GM23338 (cell line): ENCODE results near the gene ITGAV. TPM values are rescaled to one million over a fixed set of nuclear protein-coding genes. Genes with fewer than 3 reads are reported as not detected.

Experiments used
- ATAC-seq: fragments of 200-7000 bp; cut with Tn5 transposase; 3 replicates; pipeline ENCODE4 v1.9.1; 2020
- DNase-seq: peaks from one replicate; pipeline ENCODE4 v3.0.0-alpha.2; 2015; ENCODE audit warnings: low spot score
- H2AFZ ChIP-seq: fragments of 200-600 bp; sonication (generic); 2 replicates; pipeline ENCODE4 v1.8.0; 2016; ENCODE audit warnings: antibody characterized with exemption, mild to moderate bottlenecking, moderate library complexity
- H3F3A ChIP-seq: fragments of 200-600 bp; sonication (generic); replicated peaks from 2 replicates; pipeline ENCODE4 v1.8.0; 2017; ENCODE audit warnings: antibody characterized with exemption, mixed run types, low read depth
- H3K27ac ChIP-seq: fragments of 200-600 bp; sonication (generic); 2 replicates; pipeline ENCODE4 v1.6.1; 2016; ENCODE audit warnings: low read depth
- H3K27me3 ChIP-seq: fragments of 200-600 bp; sonication (generic); 2 replicates; pipeline ENCODE4 v1.8.0; 2016; ENCODE audit warnings: mild to moderate bottlenecking, mixed run types, moderate library complexity; ENCODE audit not compliant: insufficient read depth
- H3K36me3 ChIP-seq: fragments of 200-600 bp; sonication (generic); 2 replicates; pipeline ENCODE4 v1.8.0; 2016; ENCODE audit warnings: mild to moderate bottlenecking; ENCODE audit not compliant: insufficient read depth
- H3K4me1 ChIP-seq: fragments of 200-600 bp; sonication (generic); 2 replicates; pipeline ENCODE4 v1.8.0; 2016; ENCODE audit warnings: mild to moderate bottlenecking, moderate library complexity; ENCODE audit not compliant: insufficient read depth
- H3K4me2 ChIP-seq: fragments of 200-600 bp; sonication (generic); 2 replicates; pipeline ENCODE4 v1.7.1; 2017; ENCODE audit warnings: mixed run types
- H3K4me3 ChIP-seq: fragments of 200-600 bp; sonication (generic); 2 replicates; pipeline ENCODE4 v1.6.1; 2016; ENCODE audit warnings: mixed run types
- H3K79me2 ChIP-seq: fragments of 200-600 bp; sonication (generic); replicated peaks from 2 replicates; pipeline ENCODE4 v1.8.0; 2017; ENCODE audit warnings: mild to moderate bottlenecking; ENCODE audit not compliant: insufficient read depth
- H3K9me2 ChIP-seq: fragments of 200-600 bp; sonication (generic); 2 replicates; pipeline ENCODE4 v1.8.0; 2017; ENCODE audit not compliant: insufficient read depth
- H4K20me1 ChIP-seq: fragments of 200-600 bp; sonication (generic); replicated peaks from 2 replicates; pipeline ENCODE4 v1.8.0; 2017; ENCODE audit warnings: mild to moderate bottlenecking; ENCODE audit not compliant: insufficient read depth
- H3K27ac Mint-ChIP-seq: 2 replicates; pipeline ENCODE4 v1.8.0; 2020; ENCODE audit warnings: inconsistent platforms, mild to moderate bottlenecking, moderate library complexity, mixed read lengths
- H3K27me3 Mint-ChIP-seq: 3 replicates; pipeline ENCODE4 v1.8.0; 2022; ENCODE audit warnings: low read depth, mild to moderate bottlenecking, moderate library complexity, mixed read lengths, inconsistent platforms; ENCODE audit not compliant: insufficient read depth, poor library complexity
- H3K36me3 Mint-ChIP-seq: 3 replicates; pipeline ENCODE4 v1.8.0; 2021; ENCODE audit warnings: low read depth, mild to moderate bottlenecking, inconsistent platforms, moderate library complexity, mixed read lengths
- H3K4me1 Mint-ChIP-seq: 3 replicates; pipeline ENCODE4 v1.8.0; 2020; ENCODE audit warnings: mild to moderate bottlenecking, inconsistent platforms, mixed read lengths
- H3K4me3 Mint-ChIP-seq: 3 replicates; pipeline ENCODE4 v1.8.0; 2021; ENCODE audit warnings: moderate library complexity, mild to moderate bottlenecking, inconsistent platforms, mixed read lengths
- H3K9me3 Mint-ChIP-seq: 3 replicates; pipeline ENCODE4 v1.8.0; 2020; ENCODE audit warnings: moderate library complexity, mild to moderate bottlenecking, inconsistent platforms, mixed read lengths
- CREB1 ChIP-seq: fragments of 250-450 bp; sonication (Bioruptor Pico); IDR thresholded peaks from 2 replicates; pipeline ENCODE4 v1.5.0; 2020; ENCODE audit warnings: low read depth, mild to moderate bottlenecking, moderate library complexity
- EZH2 ChIP-seq: fragments of 200-600 bp; sonication (generic); IDR thresholded peaks from one replicate; pipeline ENCODE4 v1.8.0; 2017; ENCODE audit warnings: antibody characterized with exemption, mild to moderate bottlenecking, low read depth; ENCODE audit not compliant: unreplicated experiment
- ZNF114 ChIP-seq: fragments of 250-450 bp; sonication (Bioruptor Pico); IDR thresholded peaks from 2 replicates; pipeline ENCODE4 v1.5.0; 2020; ENCODE audit warnings: mild to moderate bottlenecking, moderate library complexity
- polyA plus RNA-seq: library from polyadenylated mRNA; unstranded; fragments of >200 nt; fragmentation: Nextera tagmentation; extraction: Ambion mirVana; gene quantifications from 2 replicates; pipeline ENCODE4 v1.2.1, GENCODE V29; 2016
- total RNA-seq: library from RNA; depleted of rRNA; stranded (reverse); fragments of >200 nt; shearing (Covaris generic); gene quantifications from 2 replicates; pipeline ENCODE4 v1.2.3, GENCODE V29; 2014
- TF ChIP-seq, protein P1 (sequence below), 2 experiments: fragments of 200-600 bp in 1 of 2; sonication (generic) in 1 of 2; conservative IDR thresholded peaks; 2 replicates each; pipeline versions ENCODE4 v1.5.1 to v1.6.1; 2016 to 2017; ENCODE audit warnings: antibody characterized with exemption in 2 of 2, low read depth in 2 of 2, mild to moderate bottlenecking in 2 of 2, moderate library complexity in 1 of 2
- TF ChIP-seq, protein P2 (sequence below): fragments of 250-450 bp; sonication (Bioruptor Pico); IDR thresholded peaks from 2 replicates; pipeline ENCODE4 v1.5.0; 2020; ENCODE audit warnings: mild to moderate bottlenecking, moderate library complexity

ITGAV gene
- total and polyA plus RNA-seq, 2 experiments from 2014 or later = 9.1 to 56.5 TPM

DNA sequence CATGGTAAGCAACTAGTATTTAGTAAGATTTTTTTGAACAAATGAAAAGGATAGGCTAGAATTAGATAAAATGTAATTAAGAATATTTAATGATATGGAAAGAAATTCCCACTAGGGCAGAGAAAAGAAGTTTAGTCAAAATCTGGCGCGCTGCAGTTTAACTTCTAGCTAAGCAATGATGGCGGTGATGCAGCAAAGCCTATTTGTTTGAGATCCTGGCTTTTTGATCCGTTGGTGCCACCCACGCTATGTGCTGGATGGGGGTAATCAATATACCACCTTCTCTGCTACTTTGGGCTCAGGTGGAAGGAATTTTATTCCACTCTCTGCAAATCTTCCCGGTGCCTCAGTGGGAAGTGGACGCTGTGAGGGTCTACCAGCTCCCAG is 103.6 kb downstream of the ITGAV start:
- Histone ChIP-seq H3K4me3 (peak overlapping the region; percentile 79), H3K4me1 (peaks cover 28% of the 10 kb centered on the region), H4K20me1 (no peaks in the 10 kb centered on the region), H3K4me2 (peak overlapping the region; percentile 76), H3K9me2 (peaks cover 11% of the 10 kb centered on the region; the same call in 1 of the 2 replicates), H2AFZ (peak overlapping the region; percentile 95), H3F3A (no peaks in the 10 kb centered on the region), H3K79me2 (peaks cover 31% of the 10 kb centered on the region), H3K36me3 (no peaks in the 10 kb centered on the region), H3K27ac (no peak overlapping the region), H3K27me3 (no peaks in the 10 kb centered on the region)
- DNase-seq (peak; percentile 35), ATAC-seq (no peak)
- Mint-ChIP-seq H3K27me3 (no peaks in the 10 kb centered on the region), H3K4me3 (peak overlapping the region; percentile 75), H3K4me1 (peaks cover 33% of the 10 kb centered on the region), H3K36me3 (no peaks in the 10 kb centered on the region; the same call in 2 of the 3 replicates), H3K27ac (no peak overlapping the region), H3K9me3 (peaks cover 2% of the 10 kb centered on the region; the same call in 1 of the 3 replicates)
- TF ChIP-seq EZH2 (no peak), ZNF114 (CRISPR knock-in tag) (no peak), CREB1 (CRISPR knock-in tag) (no peak)
- TF ChIP-seq, protein P1, sequence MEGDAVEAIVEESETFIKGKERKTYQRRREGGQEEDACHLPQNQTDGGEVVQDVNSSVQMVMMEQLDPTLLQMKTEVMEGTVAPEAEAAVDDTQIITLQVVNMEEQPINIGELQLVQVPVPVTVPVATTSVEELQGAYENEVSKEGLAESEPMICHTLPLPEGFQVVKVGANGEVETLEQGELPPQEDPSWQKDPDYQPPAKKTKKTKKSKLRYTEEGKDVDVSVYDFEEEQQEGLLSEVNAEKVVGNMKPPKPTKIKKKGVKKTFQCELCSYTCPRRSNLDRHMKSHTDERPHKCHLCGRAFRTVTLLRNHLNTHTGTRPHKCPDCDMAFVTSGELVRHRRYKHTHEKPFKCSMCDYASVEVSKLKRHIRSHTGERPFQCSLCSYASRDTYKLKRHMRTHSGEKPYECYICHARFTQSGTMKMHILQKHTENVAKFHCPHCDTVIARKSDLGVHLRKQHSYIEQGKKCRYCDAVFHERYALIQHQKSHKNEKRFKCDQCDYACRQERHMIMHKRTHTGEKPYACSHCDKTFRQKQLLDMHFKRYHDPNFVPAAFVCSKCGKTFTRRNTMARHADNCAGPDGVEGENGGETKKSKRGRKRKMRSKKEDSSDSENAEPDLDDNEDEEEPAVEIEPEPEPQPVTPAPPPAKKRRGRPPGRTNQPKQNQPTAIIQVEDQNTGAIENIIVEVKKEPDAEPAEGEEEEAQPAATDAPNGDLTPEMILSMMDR (conservative IDR thresholded peaks at IDR 0.05; ENCODE audit: low read depth in 2 of 2) = no peak
- TF ChIP-seq, protein P2, sequence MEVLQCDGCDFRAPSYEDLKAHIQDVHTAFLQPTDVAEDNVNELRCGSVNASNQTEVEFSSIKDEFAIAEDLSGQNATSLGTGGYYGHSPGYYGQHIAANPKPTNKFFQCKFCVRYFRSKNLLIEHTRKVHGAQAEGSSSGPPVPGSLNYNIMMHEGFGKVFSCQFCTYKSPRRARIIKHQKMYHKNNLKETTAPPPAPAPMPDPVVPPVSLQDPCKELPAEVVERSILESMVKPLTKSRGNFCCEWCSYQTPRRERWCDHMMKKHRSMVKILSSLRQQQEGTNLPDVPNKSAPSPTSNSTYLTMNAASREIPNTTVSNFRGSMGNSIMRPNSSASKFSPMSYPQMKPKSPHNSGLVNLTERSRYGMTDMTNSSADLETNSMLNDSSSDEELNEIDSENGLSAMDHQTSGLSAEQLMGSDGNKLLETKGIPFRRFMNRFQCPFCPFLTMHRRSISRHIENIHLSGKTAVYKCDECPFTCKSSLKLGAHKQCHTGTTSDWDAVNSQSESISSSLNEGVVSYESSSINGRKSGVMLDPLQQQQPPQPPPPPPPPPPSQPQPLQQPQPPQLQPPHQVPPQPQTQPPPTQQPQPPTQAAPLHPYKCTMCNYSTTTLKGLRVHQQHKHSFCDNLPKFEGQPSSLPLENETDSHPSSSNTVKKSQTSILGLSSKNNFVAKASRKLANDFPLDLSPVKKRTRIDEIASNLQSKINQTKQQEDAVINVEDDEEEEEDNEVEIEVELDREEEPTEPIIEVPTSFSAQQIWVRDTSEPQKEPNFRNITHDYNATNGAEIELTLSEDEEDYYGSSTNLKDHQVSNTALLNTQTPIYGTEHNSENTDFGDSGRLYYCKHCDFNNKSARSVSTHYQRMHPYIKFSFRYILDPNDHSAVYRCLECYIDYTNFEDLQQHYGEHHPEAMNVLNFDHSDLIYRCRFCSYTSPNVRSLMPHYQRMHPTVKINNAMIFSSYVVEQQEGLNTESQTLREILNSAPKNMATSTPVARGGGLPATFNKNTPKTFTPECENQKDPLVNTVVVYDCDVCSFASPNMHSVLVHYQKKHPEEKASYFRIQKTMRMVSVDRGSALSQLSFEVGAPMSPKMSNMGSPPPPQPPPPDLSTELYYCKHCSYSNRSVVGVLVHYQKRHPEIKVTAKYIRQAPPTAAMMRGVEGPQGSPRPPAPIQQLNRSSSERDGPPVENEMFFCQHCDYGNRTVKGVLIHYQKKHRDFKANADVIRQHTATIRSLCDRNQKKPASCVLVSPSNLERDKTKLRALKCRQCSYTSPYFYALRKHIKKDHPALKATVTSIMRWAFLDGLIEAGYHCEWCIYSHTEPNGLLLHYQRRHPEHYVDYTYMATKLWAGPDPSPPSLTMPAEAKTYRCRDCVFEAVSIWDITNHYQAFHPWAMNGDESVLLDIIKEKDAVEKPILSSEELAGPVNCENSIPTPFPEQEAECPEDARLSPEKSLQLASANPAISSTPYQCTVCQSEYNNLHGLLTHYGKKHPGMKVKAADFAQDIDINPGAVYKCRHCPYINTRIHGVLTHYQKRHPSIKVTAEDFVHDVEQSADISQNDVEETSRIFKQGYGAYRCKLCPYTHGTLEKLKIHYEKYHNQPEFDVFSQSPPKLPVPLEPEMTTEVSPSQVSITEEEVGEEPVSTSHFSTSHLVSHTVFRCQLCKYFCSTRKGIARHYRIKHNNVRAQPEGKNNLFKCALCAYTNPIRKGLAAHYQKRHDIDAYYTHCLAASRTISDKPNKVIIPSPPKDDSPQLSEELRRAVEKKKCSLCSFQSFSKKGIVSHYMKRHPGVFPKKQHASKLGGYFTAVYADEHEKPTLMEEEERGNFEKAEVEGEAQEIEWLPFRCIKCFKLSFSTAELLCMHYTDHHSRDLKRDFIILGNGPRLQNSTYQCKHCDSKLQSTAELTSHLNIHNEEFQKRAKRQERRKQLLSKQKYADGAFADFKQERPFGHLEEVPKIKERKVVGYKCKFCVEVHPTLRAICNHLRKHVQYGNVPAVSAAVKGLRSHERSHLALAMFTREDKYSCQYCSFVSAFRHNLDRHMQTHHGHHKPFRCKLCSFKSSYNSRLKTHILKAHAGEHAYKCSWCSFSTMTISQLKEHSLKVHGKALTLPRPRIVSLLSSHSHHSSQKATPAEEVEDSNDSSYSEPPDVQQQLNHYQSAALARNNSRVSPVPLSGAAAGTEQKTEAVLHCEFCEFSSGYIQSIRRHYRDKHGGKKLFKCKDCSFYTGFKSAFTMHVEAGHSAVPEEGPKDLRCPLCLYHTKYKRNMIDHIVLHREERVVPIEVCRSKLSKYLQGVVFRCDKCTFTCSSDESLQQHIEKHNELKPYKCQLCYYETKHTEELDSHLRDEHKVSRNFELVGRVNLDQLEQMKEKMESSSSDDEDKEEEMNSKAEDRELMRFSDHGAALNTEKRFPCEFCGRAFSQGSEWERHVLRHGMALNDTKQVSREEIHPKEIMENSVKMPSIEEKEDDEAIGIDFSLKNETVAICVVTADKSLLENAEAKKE (CRISPR knock-in tag) = 0 out of 2 replicates have a peak, but pooled peaks have one; percentile 29
